ENCODE results near the gene TAS2R39.

- TF ChIP-seq CTCF (IDR thresholded peaks at IDR 0.05): no peak
- TF ChIP-seq ZFX (IDR thresholded peaks at IDR 0.05; ENCODE audit: borderline replicate concordance): no peak
These were observed 10.7 kb downstream of the TAS2R39 start for GRCh38 chr7:143193880-143194279.

All from 22Rv1 (cell line).